ENCODE results near the gene SUPT20HL1.
A peak's percentile ranks its signal among the peaks of the same experiment; 100 is the strongest.

DNA sequence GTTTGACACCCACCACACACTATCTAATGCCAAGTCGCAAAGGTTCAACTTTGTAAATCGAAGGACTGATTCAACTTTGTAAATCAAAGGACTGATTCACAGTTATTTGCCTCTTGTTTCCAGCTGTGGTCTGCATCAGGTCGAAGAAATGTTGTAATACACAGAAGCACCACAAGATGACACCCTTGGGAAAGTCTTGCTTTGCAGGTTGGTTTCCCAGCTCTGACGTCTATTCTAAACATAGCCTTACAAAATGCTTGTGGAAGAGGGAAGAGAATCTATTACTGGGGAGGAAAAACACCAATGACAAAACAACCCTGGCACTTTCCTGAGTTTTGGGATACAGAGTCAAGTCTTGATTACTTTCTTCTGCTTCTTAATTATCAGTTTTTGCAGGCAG lies 35.3 kb downstream of the SUPT20HL1 start:
- TF ChIP-seq, protein P1, sequence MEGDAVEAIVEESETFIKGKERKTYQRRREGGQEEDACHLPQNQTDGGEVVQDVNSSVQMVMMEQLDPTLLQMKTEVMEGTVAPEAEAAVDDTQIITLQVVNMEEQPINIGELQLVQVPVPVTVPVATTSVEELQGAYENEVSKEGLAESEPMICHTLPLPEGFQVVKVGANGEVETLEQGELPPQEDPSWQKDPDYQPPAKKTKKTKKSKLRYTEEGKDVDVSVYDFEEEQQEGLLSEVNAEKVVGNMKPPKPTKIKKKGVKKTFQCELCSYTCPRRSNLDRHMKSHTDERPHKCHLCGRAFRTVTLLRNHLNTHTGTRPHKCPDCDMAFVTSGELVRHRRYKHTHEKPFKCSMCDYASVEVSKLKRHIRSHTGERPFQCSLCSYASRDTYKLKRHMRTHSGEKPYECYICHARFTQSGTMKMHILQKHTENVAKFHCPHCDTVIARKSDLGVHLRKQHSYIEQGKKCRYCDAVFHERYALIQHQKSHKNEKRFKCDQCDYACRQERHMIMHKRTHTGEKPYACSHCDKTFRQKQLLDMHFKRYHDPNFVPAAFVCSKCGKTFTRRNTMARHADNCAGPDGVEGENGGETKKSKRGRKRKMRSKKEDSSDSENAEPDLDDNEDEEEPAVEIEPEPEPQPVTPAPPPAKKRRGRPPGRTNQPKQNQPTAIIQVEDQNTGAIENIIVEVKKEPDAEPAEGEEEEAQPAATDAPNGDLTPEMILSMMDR (IDR thresholded peaks at IDR 0.05): peak; percentile 64 to 88 (median 76)
- TF ChIP-seq POLR2A (IDR thresholded peaks at IDR 0.05): no peak

All from testis (tissue), 2 donors.